Activated naive CD4-positive, alpha-beta T cell treated with anti-CD3 and anti-CD28 coated beads, Interleukin-2, amount 50 U/mL, for 16 hours (primary cell): ENCODE measurements around the gene ZNRF2.

Experiments used
- DNase-seq: peaks from one replicate; pipeline ENCODE4 v3.0.0-alpha.2; 2020

Gene ZNRF2

DNA sequence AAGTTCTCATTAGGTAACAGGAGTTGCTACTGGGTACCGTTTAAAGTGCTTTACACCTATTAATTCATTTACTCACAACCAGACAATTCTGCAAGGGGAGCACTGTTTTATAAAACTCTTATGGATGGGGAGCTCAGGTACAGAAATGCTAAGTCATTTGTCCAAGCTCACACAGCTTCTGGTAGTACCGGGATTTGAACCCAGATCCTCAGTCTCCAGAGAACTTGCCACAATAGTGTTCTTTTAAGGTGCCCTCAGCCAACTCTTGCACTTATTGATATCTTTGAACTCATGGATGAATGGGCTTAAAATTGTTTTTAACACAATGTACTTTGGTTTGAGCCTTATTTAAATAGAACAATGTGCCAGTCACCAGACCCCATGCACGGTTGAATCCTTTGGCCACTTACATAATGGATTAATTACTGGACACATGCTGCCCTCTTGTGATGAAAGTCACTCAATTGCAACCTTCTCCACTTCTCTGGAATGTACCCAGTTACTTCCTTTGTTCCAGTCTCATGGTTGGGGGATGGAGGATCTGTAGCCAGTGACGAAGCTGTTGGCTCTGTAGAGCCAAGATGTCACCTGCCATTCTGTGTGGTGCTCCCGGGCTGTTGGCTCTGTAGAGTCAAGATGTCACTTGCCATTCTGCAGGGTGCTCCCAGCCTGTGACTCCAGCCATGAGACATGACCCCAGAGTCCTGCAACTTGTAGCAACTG lies 128.5 kb downstream of the ZNRF2 start:
- DNase-seq: no peak

- no peak for DNase-seq
Observed at GRCh38 chr7:30413864-30414263, 129.5 kb downstream of the ZNRF2 start.
